Measurements from ENCODE around the gene NKAIN2.
"Not testable (repeated sequence)": the region's sequence is repeated elsewhere in the genome, so short reads cannot be mapped to it uniquely, and the experiment has no call there.

NKAIN2 gene

DNA sequence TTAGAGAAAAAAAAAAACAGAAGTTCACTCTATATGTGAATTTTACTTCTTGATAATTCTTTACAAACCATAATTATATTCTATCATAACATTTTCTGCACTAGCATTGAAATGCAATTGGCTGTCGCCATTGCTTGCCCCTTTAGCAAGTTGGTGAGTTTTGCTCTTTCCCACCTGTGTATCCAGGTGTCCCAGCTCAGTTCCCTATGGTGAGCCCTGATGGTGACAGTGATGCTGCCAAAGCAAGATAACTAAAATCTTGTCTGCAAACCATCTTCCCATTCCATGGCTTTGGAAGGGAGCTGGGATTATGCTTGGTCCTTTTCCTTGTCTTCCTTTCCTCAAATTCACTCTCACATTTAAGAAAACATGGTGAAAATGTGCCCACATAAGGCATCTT is 429.6 kb downstream of the NKAIN2 start:
- no peak for DNase-seq

DNA sequence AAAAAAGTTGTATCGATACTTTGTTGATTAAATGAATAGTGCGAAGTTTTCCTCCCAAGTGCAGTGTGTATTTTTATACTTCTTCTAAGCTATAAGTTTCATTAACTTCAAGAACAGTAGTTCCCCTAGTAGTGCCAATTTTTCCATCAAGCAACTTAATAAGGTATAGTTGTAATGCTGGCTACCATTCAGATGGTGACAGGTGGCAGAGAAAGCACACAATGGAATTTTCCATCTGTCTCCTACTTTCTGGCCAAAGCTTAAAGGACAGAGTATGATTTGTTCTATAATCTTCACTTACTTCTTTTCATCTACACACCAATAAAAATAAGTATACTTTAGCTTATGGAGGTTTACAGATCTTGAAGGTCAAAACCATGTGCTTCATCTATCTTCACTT is 431.1 kb downstream of the NKAIN2 start:
- DNase-seq: no peak

DNA sequence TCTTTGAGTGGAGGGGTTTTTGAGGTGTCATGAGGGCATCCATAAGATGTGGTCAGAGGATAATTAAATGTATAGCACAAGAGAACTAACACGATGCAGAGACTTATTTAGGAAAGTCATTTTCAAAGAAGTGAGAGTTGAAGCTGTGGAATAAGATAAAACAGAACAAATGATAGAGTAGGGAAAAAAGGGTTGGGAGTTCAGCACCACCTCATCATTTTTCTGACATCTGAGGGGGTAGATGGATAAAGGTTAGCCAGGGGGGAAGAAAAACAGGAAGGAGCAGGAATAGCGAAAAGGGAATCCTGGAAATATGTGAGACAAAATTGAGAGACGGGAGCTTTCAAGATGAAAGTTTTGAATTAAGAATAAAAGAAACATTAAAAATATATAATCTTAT is 434.2 kb downstream of the NKAIN2 start:
- DNase-seq: no peak

DNA sequence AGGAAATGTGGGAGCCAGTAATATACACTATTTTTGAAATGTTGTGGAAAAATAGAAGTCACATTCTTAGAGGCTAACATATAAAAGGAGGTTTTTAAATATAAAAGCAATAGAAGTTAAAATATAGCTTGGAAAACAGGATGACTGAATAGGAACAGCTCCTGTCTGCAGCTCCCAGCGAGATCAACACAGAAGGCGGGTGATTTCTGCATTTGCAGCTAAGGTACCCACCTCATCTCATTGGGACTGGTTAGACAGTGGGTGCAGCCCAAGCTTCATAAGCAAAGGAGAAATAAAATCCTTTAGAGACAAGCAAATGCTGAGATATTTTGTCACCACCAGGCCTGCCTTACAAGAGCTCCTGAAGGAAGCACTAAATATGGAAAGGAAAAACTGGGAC is 434.7 kb downstream of the NKAIN2 start:
- not testable (repeated sequence) for DNase-seq

DNA sequence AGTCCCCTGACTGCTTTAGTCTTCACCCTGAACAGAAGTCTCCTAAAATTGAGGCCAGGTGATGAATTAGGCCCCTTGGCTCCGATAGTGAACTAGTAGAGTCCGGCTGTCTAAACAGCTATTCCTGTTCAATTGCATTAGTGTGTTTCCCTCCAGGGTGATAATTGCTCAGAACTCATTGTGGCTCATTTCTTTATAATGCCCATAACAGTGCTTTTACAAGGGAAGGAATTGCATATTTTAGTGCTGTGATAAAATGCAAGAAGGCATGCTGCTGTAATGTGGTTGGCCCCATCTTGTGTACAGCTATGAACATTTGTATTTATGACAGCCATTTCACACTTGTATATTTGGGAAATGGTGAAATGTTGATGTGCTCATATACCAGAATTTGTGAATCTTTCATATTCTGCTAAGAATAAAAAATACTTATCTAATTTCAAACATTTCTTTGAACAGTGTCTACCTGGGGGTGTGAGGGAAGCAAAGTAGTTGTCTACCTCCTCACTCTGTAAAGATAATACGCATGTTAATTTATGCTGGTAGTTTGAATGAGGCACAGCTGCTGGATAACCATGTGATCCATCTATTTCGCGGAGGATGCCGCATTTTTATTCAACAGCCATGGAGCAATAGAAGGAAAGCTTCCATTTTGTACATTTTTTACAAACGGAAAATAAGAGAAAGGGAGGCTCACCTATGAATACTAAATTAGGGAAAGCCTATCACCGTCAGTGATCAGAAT is 451.4 kb downstream of the NKAIN2 start:
- DNase-seq: no peak

DNA sequence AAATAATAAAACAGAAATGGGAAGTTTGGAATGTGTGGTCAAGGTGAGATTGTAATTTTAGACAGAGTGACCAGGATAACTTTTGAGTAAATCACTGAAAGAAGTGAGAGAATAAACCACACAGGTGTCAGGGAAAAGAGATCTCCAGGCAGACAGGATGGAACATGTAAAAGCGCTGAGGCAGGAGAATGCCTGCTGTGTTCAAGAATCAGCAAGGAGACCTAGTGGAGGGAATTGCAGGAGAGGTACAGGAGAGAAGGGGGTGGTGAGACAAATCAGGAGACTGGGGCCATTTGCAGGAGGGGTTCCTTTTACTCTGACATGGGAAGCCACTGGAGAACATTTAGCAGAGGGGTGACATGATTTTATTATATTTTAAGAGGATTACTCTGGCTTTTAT is 456.7 kb downstream of the NKAIN2 start:
- DNase-seq: no peak

DNA sequence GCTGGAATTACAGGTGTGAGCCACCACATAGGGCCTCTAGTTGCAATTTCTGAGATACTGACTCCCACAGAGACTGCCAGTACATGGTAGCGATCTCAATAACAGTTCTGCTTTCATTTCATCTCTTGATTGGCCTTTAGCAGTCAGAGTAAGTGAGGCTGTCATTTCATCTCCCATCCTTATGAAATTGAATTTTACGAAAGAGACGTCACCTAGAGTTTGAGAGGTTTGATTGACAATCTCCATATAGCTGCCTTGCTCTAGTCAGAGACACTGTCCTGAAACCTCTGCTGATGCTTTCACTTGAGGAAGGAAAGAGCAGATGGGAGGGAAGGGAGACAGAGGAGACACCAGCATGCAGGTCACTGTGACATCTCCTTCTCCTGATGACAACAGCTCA is 466.1 kb downstream of the NKAIN2 start:
- DNase-seq: no peak

DNA sequence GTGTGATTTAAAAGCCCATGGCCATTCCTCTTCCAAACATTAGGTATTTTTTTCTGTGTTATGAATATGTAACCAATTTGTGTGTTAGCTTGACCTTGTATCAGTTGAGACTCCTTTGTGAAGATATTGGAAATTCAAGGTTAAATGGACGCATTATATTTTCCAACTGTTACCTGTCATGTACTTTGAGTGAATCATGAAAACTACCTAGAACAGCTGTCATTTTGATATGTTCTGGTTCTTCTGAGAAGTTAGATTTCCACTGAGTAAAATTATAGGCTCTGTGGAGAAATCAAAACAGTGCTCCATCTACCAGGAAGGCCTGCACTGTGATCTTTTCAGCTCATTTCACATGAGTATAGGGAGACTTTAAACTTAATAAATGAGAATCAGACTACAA is 470.0 kb downstream of the NKAIN2 start:
- no peak for DNase-seq

DNA sequence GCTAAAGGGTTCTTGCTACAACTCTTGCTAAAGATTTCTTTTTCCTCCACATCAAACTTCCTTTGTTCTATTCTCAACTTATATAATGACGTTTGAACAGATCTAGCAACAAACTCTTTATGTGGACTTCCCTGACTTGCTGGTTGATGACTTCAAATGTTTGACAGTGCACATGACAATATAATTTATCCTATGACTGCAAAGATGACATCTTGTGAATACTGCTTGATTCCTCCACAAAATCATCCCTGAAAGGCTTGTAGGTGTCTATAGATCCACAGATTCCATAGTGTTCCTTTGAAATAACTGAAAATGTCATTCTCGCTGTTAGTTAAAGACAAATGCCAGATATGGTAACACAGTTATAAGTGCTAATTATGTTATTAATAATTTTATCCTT is 478.9 kb downstream of the NKAIN2 start:
- DNase-seq: no peak

DNA sequence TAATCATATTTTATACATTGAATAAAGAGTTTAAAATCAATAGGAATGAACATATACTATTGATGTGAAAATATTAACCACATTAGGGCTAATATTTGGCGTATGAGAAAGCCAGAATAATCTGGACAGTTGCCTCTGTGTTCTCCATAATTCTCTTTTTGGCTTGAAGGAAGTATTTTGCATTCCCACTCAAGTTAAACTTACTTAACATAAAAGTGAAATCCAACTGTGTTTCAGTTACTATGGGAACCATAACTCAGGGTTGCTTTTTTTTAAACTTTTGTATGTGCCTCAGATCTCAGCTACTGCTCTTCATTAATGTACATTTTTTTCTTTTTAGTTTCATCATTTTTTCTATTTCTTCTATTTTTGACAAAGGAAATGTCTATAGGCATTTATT is 479.8 kb downstream of the NKAIN2 start:
- no peak for DNase-seq

DNA sequence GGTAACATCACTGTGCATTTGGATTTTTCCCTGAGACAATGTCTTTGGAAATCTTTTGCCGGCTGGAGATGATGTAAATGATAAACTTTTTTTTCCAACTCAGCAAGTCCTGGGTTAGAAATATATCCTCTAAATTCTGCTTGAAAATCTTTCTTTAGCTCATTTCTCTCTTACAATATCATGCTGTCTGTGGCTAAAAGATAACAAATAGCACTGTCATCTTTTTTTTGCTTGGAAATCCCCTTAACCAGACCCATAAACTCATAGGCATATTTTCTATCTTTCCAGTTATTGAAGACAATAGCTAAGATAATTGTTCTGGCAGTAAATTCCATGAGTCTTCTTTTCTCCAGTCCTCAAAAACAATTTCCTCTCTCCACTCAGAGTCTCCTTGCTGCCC is 481.5 kb downstream of the NKAIN2 start:
- DNase-seq: no peak

DNA sequence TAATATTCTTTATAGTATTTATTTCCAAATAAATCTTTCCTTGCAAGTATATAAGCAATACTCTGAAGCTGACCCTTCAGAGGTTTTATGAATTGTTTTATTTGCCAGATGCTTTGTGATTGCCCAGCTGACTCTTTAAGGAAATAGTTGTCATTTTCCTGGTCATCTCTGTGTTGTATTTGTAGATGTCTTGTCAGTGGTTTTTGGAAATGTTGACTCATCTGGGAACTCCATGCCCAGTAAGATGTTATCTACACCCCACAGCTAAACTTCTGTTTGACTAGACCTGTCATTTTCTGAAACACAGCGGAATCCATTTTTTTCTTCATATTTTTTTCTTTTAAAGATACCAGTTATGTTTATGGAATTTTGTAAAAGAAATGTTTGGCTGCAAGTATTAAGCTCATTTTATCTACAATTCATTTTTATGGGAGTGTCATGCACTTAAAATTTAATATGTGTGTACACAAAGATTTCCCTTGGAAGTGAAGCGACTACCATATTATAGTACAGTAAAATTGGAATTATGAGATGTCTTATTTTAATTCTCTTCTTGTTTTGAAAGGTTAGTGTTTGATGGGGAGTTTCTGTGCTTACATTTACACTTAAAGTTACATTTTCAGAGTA is 491.0 kb downstream of the NKAIN2 start:
- DNase-seq: no peak

DNA sequence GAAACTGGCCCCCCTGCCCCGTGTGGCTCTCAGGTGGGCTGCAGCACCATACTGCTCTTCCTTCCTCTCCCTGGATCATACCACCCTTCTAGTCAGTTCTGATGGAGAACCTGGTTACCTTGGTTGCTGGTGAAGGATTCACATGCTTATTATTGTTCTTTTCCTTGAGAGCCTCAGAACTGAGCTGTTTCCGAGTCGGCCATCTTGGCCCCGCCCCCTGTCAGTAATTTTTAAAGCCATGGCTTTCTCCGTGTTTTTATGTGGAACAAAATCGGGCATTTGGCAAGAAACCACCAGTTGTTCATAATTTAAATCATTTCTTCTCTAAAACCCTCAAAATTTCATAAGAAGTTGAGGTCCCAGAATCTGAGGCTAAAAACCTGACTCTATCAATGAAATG is 493.8 kb downstream of the NKAIN2 start:
- DNase-seq: no peak

DNA sequence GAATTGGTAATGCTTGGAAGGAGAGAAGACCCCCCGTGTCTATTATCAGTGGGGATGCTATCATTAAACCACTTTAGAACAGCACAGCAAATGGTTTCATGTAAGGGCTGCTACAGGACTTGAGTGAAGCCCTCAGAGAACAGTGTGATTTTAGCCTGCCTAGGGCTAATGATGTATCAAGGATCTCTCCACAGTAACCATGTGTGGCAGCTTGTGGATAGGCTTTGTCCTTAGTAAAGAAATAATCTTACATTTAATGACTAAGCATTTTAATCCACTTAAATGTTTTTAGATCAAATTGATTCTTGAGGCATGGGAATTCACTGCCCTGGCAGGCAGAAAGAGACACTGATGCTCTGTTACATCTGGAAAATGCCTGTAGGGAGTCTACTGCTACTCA is 495.1 kb downstream of the NKAIN2 start:
- no peak for DNase-seq

DNA sequence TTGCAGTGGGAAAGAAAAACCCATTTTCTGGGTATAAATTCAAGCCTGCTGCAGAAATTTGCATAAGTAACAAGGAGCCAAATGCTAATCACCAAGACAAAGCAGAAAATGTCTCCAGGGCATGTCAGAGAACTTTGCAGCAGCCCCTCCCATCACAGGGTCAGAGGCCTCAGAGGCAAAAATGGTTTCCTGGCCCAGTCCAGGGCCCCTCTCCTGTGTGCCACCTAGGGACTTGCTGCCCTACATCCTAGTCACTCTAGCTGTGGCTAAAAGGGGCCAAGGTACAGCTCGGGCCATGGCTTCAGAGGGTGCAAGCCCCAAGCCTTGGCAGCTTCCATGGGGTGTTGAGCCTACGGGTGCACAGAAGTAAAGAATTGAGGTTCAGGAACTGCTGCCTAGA is 497.2 kb downstream of the NKAIN2 start:
- not testable (repeated sequence) for DNase-seq

DNA sequence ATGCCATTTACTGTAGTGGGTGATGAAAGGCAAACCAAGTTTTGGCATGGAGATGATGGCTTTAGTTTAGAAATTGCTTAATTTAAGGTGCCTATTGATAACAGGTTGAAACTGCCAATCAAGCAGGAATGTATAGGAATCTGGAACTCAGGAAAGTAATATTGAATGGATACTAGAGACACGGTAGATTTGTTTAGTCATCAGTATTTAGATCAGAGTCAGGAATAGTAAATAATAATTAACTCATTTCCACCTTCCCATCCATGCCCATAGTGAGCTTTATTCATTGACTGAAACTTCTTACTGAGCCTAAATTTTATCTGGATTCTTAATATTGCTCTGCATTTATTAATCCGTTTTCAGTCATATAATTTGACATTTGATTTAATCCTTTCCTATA is 500.3 kb downstream of the NKAIN2 start:
- no peak for DNase-seq

DNA sequence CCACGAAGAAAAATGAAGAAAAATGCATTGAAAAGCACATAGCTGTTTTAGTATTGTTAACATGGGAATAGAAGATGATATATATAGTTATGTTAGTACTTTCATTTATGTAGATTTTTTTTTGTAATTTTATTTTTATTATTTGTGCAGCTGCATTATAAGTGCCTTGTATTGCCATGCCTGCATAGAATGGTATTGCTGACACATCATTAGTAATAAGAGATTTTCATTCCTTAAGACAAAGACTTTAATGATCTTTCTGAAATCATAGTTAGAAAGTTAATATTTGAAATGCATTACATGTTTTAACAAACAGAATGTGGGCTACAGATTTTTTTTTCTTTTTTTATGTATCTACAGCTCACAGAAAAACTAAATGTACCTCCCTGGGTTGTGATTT is 506.5 kb downstream of the NKAIN2 start:
- DNase-seq: no peak

DNA sequence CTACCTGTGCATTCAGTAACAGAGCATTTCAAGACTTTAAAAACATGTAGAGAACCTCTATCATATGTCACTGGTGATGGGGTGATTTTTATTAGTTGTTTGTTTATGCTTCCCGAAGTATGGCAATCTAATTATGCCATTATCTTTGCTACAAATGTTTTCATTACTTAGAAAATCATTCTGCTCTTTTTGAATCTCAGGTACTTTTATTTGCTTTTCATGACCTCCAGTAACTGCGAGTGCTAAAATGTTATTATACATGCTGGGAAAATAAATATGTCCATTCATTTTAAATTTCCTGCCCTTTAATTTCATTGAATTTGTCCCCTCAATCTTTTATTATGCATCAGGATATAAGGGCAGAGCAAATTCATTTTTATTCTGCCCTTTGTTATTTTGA is 515.7 kb downstream of the NKAIN2 start:
- no peak for DNase-seq

DNA sequence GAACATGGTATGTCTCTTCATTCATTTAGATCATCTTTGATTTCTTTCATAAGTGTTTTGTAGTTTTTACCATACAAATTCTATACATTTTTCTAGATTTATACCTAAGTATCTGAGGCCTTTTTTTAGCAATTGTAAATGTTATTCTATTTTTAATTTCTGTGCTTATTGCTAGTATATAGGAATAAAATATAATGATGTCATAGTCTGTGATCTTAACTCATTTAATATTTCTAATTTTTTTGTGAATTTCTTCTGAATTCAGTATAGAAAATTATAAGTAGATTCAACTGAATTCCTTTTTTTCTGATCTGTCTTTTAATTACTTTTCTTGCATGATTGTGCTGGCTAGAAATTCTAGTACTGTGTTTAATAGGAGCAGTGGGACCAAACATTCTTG is 520.6 kb downstream of the NKAIN2 start:
- no peak for DNase-seq

DNA sequence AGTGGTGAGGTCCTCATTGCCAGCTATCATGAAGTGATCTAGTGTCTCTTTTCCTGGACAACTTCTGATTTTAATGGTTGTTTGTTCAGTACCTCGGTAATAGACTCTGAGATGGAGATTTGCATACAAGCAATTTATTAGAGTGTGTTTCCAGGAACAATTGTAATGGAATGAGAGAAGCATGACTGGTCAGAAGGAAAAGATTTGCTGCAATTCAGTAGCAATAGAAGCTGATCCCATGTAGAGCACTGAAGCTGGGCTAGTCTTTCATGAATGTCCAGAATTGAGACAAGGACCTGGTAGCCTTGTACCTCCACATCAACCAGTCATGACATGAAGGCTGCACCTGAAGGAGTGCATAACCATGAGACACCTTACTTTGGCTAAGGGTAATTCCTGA is 526.5 kb downstream of the NKAIN2 start:
- DNase-seq: no peak

DNA sequence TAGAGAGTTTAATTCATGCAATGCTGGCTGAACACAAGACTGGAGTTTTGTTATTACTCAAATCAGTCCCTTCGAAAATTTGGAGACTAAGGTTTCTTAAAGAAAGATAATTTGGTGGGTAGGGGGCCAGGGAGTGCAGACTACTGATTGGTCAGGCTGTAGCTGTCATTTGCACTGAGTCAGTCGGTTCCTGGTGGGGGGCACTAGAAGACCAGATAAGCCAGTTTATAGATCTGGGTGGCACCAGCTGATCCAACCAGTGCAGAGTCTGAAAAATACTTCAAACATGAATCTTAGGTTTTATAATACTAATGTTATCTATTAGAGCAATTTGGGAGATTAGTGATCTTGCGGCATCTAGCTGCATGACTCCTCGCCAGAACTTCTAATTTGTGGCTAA is 530.7 kb downstream of the NKAIN2 start:
- no peak for DNase-seq

DNA sequence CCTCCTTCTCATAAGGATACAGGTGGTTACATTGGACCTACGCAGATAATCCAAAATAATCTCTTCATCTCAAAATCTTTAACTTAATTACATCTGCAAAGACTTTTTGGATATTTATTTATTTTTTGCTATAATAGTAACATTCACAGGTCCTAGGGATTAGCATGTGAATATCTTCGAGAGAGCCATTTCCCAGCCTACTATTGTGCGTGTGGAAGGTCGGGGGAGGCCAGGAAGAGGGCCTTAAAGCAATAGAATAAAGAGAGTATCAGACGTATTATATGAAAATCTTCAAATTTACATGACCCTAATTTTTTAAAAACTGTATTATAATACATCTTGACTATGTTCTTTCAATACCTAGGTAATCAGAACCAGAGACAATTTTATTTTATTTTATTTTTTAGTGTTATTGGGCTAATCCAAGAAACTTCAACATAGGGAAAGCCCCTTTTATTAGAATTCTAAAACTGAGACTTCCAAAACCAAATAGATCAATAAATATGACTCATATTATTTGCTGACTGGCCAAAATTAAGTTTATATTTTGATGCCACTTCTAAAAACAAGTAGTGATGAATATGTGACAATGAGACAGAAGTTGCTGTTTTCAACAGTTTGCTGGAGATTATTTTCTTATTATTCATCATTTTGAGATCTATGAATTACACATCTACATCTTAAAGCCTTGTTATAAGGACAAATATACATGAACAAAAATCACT is 536.1 kb downstream of the NKAIN2 start:
- DNase-seq: no peak

DNA sequence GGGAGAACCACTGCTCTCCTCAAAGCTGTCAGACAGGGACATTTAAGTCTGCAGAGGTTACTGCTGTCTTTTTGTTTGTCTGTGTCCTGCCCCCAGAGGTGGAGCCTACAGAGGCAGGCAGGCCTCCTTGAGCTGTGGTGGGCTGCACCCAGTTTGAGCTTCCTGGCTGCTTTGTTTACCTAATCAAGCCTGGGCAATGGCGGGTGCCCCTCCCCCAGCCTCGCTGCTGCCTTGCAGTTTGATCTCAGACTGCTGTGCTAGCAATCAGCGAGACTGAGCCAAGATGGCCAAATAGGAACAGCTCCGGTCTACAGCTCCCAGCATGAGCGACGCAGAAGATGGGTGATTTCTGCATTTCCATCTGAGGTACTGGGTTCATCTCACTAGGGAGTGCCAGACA is 544.7 kb downstream of the NKAIN2 start:
- DNase-seq: not testable (repeated sequence)

DNA sequence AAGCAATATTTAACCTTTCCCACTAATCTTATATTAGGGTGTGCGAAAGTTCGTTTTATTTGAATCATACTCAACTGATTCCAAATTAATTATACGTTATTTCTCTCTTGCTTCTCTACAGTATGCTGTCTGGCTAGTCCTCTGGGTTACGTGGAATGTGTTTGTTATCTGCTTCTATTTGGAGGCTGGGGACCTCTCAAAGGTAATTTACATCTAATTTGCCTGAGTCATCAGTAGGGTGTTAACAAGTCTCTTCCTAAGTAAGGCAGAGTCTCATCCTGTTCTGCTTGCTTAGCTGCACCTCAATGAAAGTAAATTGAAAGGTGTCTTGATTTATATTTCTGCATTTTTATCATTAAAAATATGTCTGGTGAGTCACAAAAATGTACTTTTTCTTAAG is 551.5 kb downstream of the NKAIN2 start:
- no peak for DNase-seq

Measured in stimulated activated CD4-positive, alpha-beta T cell treated with anti-CD3 and anti-CD28 coated beads, Interleukin-4, amount 100 ng/mL, for 4 hours (primary cell).